CD4-positive, alpha-beta T cell treated with Interleukin-10 for 1 hour (primary cell): ENCODE measurements around the gene FRG2C.
"Not testable (repeated sequence)": the region's sequence is repeated elsewhere in the genome, so short reads cannot be mapped to it uniquely, and the experiment has no call there.

ENCODE experiments used
- DNase-seq: peaks from one replicate; pipeline ENCODE4 v3.0.0-alpha.2; 2020

The FRG2C gene

DNA sequence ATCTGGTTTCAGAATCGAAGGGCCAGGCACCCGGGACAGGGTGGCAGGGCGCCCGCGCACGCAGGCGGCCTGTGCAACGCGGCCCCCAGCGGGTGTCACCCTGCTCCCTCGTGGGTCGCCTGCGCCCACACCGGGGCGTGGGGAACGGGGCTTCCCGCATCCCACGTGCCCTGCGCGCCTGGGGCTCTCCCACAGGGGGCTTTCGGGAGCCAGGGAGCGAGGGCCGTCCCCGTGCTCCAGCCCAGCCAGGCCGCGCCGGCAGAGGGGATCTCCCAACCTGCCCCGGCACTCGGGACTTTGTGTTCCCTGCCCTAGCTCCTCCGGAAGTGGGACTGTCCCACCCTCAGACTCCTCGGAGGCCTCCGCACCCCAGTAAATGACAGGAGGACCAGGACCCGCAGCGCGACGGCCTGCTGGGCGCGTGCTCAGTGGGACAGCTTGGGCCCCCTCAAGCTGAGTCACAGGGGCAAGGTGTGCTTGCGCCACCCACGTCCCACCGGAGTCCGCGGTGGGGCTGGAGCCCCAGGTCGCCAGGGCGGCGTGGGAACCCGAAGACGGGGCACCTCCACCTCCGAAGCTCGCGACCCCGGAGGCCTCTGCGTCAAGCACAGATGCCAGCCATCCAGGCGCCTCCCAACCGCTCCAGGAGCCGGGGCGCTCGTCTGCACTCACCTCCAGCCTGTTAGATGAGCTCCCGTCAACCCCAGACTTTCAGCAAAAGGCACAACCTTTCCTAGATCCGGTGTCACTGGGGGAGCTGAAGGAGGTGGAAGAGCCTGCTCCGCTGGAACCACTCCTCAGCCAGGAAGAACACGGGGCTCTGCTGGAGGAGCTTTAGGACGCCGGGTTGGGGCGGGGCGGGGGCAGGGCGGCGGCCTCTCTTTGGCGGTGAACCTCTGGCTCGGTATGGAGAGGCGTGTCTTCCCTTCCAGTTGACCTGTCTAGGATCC, 5.5 kb downstream of the FRG2C start:
- DNase-seq, result not testable (repeated sequence)

GRCh38 chr3:75670298-75671286, 6.5 kb downstream of the FRG2C start:
- DNase-seq, result not testable (repeated sequence)

DNA sequence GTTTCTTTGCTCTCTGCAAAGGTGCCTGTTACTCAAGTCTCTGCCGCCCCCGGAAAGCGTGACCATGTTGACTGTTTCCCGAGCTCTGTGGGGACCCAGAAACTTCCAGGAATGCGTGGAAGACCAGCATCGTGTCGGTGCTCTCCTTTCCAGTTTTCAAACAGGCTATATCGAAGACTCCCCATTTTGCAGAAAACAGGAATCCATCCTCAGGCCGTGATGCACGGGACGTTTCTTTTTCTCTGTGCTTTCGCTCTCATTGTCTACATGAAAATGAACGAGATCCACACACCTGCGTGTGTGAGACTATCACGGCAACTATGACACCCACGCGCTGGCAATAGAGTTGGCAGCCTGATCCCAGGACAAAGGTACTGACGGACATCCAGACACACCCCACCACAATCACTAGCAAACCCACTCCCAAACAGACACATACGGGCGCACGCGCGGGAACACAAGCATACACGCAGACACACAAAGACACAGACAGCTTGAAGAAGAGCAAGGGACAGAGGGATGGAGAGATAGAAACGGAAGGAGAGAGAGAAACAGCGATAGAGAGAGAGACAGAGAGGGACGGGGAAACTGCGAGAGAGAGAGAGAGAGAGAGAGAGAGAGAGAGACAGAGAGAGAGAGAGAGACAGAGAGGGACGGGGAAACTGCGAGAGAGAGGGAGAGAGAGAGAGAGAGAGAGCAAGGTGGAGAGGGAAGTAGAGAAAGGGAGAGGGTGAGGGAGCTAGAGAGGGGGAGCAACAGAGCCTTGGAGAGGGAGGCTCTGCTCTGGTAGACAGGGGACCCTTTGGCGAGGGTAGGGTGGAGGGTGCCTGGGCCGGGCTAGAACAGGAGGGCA, 7.4 kb downstream of the FRG2C start:
- DNase-seq, result not testable (repeated sequence)

- not testable (repeated sequence) for DNase-seq
Observed at GRCh38 chr3:75672140-75672775, 8.1 kb downstream of the FRG2C start.

DNA sequence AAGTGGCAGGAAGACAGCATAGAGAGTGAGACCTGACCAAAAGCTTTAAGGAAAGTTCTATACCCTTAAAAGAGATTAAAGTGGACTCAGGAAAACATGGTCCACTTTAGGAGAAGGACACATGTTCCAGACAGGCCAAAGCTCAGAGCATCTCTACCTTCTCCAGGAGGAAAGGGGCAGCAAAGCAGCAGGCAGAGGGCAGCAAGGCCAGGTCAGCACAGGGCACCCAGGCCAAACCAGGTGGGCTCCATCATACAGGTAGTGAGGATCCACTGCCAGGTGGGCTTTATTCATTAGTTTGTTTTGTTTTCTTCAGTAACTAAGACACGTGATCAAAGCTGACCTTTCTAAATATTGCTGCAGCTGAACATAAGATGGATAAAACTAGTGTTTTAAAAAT, 19.8 kb downstream of the FRG2C start:
- not testable (repeated sequence) for DNase-seq

GRCh38 chr3:75687323-75687722, 23.2 kb downstream of the FRG2C start:
- DNase-seq, result no peak

GRCh38 chr3:75692061-75692460, 27.9 kb downstream of the FRG2C start:
- no peak for DNase-seq
